Measurements from ENCODE around the gene VAMP4.

The VAMP4 gene
- 4.2 to 44.4 (median 20.5) reads per million in 18 experiments for total RNA-seq

GRCh38 chr1:171741872-171742576 lies at the start of gene VAMP4:
VAMP4 (minus strand) TSS chr1:171742065; CDS start chr1:171738414, 3,651 bp downstream.
- peak; percentile 81 to 85 for DNase-seq

GRCh38 chr1:171790318-171790717 lies 48.5 kb upstream of the VAMP4 start:
- no peak for DNase-seq

- DNase-seq, result no peak
Observed at GRCh38 chr1:171788696-171789095, 46.8 kb upstream of the VAMP4 start.

- no peak for DNase-seq
Observed at GRCh38 chr1:171787686-171788480, 46.0 kb upstream of the VAMP4 start.

- no peak for DNase-seq
Observed at GRCh38 chr1:171786534-171786933, 44.7 kb upstream of the VAMP4 start.

GRCh38 chr1:171785766-171786165 lies 43.9 kb upstream of the VAMP4 start:
- no peak for DNase-seq

- no peak for DNase-seq
Observed at GRCh38 chr1:171784784-171785183, 42.9 kb upstream of the VAMP4 start.

- no peak for DNase-seq
Observed at GRCh38 chr1:171783816-171784530, 42.1 kb upstream of the VAMP4 start.

- peak; percentile 99 for DNase-seq
Observed at GRCh38 chr1:171781176-171781875, 39.5 kb upstream of the VAMP4 start, which contains the start of gene METTL13. METTL13 (plus strand) TSS chr1:171781660; CDS start chr1:171781968, 308 bp downstream.

- no peak for DNase-seq
Observed at GRCh38 chr1:171780583-171781175, 38.8 kb upstream of the VAMP4 start.

- DNase-seq, result no peak
Observed at GRCh38 chr1:171772312-171772711, 30.4 kb upstream of the VAMP4 start.

GRCh38 chr1:171769754-171770153 lies 27.9 kb upstream of the VAMP4 start:
- no peak for DNase-seq

- DNase-seq, result no peak
Observed at GRCh38 chr1:171769171-171769570, 27.3 kb upstream of the VAMP4 start.

GRCh38 chr1:171763764-171764163 lies 21.9 kb upstream of the VAMP4 start:
- no peak for DNase-seq

GRCh38 chr1:171762143-171762563 lies 20.3 kb upstream of the VAMP4 start:
- DNase-seq, result no peak

- no peak for DNase-seq
Observed at GRCh38 chr1:171758011-171758410, 16.1 kb upstream of the VAMP4 start.

GRCh38 chr1:171756856-171757255 lies 15.0 kb upstream of the VAMP4 start:
- no peak for DNase-seq

GRCh38 chr1:171754971-171755370 lies 13.1 kb upstream of the VAMP4 start:
- DNase-seq, result no peak

- peak; percentile 18 to 62 for DNase-seq
Observed at GRCh38 chr1:171754353-171754705, 12.5 kb upstream of the VAMP4 start.

GRCh38 chr1:171753685-171754352 lies 12.0 kb upstream of the VAMP4 start:
- DNase-seq, result no peak

GRCh38 chr1:171753182-171753581 lies 11.3 kb upstream of the VAMP4 start:
- no peak for DNase-seq

GRCh38 chr1:171751221-171751620 lies 9.4 kb upstream of the VAMP4 start:
- DNase-seq, result no peak

Measured in inflammatory macrophage (primary cell).